ENCODE data around the gene FAM234A.

DNA sequence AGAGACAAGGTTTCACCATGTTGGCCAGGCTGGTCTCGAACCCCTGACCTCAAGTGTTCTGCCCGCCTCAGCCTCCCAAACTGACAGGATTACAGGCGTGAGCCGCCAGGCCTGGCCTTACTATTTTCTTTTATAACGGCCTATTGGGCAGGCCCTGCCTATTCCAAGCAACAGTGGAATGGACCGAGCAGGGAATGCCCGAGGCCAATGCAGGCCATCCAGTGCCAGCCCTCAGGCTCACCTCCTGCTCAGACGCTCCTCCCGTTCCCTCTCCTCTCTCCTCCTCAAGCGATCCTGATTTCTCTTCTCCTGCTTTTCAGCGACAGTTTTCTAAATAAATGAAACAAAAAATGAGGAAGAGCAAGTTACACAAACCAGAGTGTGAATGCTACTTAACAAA lies 41.9 kb upstream of the FAM234A start:
- TF ChIP-seq, protein P1, sequence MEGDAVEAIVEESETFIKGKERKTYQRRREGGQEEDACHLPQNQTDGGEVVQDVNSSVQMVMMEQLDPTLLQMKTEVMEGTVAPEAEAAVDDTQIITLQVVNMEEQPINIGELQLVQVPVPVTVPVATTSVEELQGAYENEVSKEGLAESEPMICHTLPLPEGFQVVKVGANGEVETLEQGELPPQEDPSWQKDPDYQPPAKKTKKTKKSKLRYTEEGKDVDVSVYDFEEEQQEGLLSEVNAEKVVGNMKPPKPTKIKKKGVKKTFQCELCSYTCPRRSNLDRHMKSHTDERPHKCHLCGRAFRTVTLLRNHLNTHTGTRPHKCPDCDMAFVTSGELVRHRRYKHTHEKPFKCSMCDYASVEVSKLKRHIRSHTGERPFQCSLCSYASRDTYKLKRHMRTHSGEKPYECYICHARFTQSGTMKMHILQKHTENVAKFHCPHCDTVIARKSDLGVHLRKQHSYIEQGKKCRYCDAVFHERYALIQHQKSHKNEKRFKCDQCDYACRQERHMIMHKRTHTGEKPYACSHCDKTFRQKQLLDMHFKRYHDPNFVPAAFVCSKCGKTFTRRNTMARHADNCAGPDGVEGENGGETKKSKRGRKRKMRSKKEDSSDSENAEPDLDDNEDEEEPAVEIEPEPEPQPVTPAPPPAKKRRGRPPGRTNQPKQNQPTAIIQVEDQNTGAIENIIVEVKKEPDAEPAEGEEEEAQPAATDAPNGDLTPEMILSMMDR (conservative IDR thresholded peaks at IDR 0.05; ENCODE audit: low read length) = no peak
- TF ChIP-seq EZH2phosphoT487 (IDR thresholded peaks at IDR 0.05; ENCODE audit: borderline replicate concordance, low read depth, low read length) = no peak
